ENCODE results near the gene ARPP19. TPM values are rescaled to one million over a fixed set of nuclear protein-coding genes. Genes with fewer than 3 reads are reported as not detected.
"Not testable (repeated sequence)": the region's sequence is repeated elsewhere in the genome, so short reads cannot be mapped to it uniquely, and the experiment has no call there.

The ARPP19 gene
- total RNA-seq, 1 donor from 2014 or later = 150 TPM

DNA sequence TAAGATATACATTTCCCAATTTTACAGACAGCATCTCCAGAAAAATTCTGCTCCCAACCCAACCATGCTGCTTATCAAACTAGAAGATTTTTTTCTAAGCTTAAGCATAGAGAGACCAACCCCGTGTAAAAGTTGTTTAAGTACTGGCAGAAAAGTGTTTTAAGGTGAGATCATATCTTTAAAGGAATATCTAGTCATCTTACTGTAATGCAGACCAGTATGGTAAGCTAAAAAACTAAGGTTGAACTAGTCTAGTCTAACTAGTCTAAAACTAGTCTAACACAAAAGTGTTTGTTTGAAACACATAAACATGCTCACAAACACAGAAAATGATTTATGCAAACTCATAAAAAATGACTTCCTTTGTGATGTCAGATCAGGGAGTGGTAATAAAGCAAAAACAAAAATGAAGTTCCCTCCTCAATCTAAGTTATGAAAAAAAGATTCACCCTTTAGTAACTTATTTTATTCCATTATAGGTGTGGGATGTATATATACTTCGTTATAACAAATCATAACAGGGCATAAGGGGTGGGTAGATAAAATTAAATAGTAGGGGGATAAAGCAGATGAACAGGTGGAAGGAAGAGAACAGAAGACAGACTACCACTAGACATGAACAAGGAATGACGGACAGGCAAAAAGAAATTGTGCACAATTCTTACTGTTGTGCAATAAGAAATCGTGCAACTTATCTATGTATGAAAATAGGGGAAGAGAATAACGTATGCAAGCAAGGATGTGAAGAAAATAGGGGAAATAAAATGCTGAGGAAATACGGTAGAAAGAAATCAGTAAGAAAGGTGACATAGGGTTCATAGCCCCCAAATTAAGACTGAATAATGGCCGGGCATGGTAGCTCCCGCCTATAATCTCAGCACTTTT lies 50.1 kb downstream of the ARPP19 start:
- Histone ChIP-seq H3K4me1 (peaks cover 25% of the 10 kb centered on the region), H3K27me3 (ENCODE audit: low read depth) (no peaks in the 10 kb centered on the region), H3K36me3 (no peaks in the 10 kb centered on the region), H3K9me3 (no peaks in the 10 kb centered on the region), H3K27ac (no peak overlapping the region), H3K4me3 (no peak overlapping the region)
- no peak for DNase-seq
- ATAC-seq = no peak
- TF ChIP-seq, protein P1, sequence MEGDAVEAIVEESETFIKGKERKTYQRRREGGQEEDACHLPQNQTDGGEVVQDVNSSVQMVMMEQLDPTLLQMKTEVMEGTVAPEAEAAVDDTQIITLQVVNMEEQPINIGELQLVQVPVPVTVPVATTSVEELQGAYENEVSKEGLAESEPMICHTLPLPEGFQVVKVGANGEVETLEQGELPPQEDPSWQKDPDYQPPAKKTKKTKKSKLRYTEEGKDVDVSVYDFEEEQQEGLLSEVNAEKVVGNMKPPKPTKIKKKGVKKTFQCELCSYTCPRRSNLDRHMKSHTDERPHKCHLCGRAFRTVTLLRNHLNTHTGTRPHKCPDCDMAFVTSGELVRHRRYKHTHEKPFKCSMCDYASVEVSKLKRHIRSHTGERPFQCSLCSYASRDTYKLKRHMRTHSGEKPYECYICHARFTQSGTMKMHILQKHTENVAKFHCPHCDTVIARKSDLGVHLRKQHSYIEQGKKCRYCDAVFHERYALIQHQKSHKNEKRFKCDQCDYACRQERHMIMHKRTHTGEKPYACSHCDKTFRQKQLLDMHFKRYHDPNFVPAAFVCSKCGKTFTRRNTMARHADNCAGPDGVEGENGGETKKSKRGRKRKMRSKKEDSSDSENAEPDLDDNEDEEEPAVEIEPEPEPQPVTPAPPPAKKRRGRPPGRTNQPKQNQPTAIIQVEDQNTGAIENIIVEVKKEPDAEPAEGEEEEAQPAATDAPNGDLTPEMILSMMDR (IDR thresholded peaks at IDR 0.05) = no peak
- intact Hi-C loops (cut with DNase I) = no loop called here

DNA sequence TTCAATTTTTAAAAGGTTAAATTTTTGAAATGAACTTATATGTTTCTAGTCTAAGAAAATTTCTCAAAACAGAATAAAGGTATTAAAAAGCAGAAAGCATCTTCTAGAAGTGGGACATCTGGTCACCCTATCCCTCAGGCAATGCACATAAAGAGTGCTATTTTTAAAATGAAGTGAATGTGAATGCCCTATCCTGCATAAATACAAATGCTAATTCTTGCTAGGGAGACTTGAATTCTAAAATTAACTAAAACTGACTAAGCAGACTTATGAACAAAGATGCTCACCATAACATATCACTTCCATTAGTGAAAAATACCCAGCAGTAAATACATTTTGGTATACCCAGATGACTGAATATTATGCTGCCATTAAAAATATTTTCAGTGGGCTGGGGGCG lies 51.8 kb downstream of the ARPP19 start:
- DNase-seq = no peak
- Histone ChIP-seq H3K4me1 (peaks cover 20% of the 10 kb centered on the region), H3K27ac (no peak overlapping the region), H3K36me3 (no peaks in the 10 kb centered on the region), H3K4me3 (no peak overlapping the region), H3K27me3 (ENCODE audit: low read depth) (no peaks in the 10 kb centered on the region), H3K9me3 (no peaks in the 10 kb centered on the region)
- TF ChIP-seq, protein P1 (IDR thresholded peaks at IDR 0.05) = no peak
- ATAC-seq = no peak
- intact Hi-C loops (cut with DNase I) = no loop called here

DNA sequence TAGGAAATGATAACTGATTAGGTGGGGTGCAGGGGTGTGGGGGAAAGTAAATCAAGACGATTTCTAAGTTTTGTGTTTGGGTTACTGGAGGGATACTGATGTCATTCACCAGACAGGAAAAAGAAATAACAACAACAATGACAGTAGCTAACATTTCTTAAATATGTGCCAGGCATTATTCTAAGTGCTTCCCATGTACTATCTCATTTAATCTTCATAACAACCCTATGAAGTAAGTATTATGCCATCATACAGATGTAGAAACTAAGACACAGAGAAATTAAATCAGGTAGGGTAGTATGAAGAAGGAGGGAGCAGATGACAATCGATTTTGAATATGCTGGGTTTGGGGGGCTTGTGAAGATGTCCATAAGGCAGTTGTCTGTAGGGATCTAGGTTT lies 53.5 kb downstream of the ARPP19 start:
- no peak overlapping the region for H3K27ac ChIP-seq
- H3K36me3 ChIP-seq = no peaks in the 10 kb centered on the region
- intact Hi-C loops (cut with DNase I) = no loop called here
- no peak overlapping the region for H3K4me3 ChIP-seq
- no peaks in the 10 kb centered on the region for H3K27me3 ChIP-seq (ENCODE audit: low read depth)
- H3K9me3 ChIP-seq = no peaks in the 10 kb centered on the region
- no peak for ATAC-seq
- peaks cover 14% of the 10 kb centered on the region for H3K4me1 ChIP-seq
- no peak for DNase-seq
- TF ChIP-seq, protein P1 (IDR thresholded peaks at IDR 0.05) = no peak

DNA sequence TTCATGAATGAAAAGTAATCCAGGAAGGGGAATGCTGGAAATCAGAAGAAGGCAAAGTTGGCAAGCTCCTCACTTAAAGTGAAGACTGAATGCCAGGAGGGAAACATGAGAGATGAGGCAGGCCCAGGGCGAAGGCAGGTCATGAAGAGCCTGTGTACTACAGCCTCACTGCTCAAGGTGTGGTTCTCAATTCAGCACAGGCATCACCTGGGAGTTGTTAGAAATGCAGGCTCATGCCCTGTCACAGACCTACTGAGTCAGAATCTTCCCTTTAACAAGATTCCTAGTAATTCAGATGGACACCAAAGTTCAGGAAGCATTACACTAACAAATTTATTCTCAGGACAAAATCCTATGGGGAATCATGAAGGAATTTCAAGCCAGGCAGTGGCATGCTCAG lies 54.3 kb downstream of the ARPP19 start:
- DNase-seq = no peak
- TF ChIP-seq, protein P1 (IDR thresholded peaks at IDR 0.05) = no peak
- Histone ChIP-seq H3K9me3 (no peaks in the 10 kb centered on the region), H3K4me3 (no peak overlapping the region), H3K27me3 (ENCODE audit: low read depth) (no peaks in the 10 kb centered on the region), H3K36me3 (no peaks in the 10 kb centered on the region), H3K27ac (no peak overlapping the region), H3K4me1 (peaks cover 6% of the 10 kb centered on the region)
- ATAC-seq = no peak
- intact Hi-C loops (cut with DNase I) = no loop called here

DNA sequence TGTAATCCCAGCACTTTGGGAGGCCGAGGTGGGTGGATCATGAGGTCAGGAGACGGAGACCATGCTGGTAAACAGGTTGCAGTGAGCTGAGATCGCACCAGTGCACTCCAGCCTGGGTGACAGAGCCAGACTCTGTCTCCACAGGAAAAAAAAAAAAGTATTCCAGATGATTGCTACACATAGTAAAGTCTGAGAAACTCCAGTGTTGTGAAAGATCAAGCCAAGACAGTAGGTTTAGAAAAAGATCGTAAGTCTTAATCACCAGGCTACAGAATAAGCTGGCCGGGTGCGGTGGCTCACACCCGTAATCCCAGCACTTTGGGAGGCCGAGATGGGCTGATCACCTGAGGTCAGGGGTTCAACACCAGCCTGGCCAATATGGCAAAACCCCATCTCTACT lies 56.0 kb downstream of the ARPP19 start:
- H3K36me3 ChIP-seq; H3K27ac ChIP-seq; H3K4me1 ChIP-seq; H3K9me3 ChIP-seq; H3K4me3 ChIP-seq; H3K27me3 ChIP-seq (ENCODE audit: low read depth); intact Hi-C loops (cut with DNase I); ATAC-seq; DNase-seq: not testable (repeated sequence)

DNA sequence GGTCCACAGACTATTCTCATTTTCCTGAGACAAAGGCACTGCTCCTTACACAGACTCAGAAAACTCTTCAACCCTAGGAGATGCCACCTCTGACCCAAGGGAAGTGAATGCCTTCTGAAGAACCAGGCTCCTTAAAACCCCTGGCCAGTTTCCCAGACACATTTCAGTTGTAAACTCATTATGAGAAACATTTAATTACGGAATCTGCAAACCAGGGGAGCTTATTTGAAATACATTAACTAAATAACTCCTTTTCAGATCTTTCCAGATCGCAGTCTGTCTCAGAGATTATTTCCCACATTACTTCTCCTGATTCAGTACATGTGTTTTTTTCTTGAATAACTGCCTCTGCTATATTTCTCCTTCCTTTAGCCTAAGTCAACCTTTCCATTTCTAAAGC lies 57.7 kb downstream of the ARPP19 start:
- Histone ChIP-seq H3K27me3 (ENCODE audit: low read depth) (no peaks in the 10 kb centered on the region), H3K36me3 (no peaks in the 10 kb centered on the region), H3K27ac (no peak overlapping the region), H3K4me1 (no peaks in the 10 kb centered on the region), H3K9me3 (no peaks in the 10 kb centered on the region), H3K4me3 (no peak overlapping the region)
- no peak for ATAC-seq
- no peak for DNase-seq
- intact Hi-C loops (cut with DNase I) = no loop called here
- TF ChIP-seq, protein P1 (IDR thresholded peaks at IDR 0.05) = no peak
